Tibial nerve (tissue), 4 donors: ENCODE data around the gene TRABD2B.

ENCODE experiments used
- EP300 ChIP-seq, 2 donors: sonication (generic); formaldehyde crosslinking; IDR thresholded peaks; one replicate each; pipeline ENCODE4 v1.6.1; 2017; ENCODE audit warnings: antibody characterized with exemption in 2 of 2, mild to moderate bottlenecking in 1 of 2
- POLR2A ChIP-seq, 2 donors: fragments of 450-650 bp; IDR thresholded peaks; one replicate each; pipeline ENCODE4 v1.6.1; 2017; ENCODE audit warnings: antibody characterized with exemption in 2 of 2, mild to moderate bottlenecking in 2 of 2, moderate library complexity in 2 of 2
- TF ChIP-seq, protein P1 (sequence below), 5 experiments: fragments of 200-600 bp in 3 of 5; fragments of 450-650 bp in 2 of 5; sonication (generic) in 3 of 5; IDR thresholded peaks; one replicate each; pipeline ENCODE4 v1.5.1; 2016 to 2019; ENCODE audit warnings: antibody characterized with exemption in 5 of 5, mild to moderate bottlenecking in 3 of 5, moderate library complexity in 2 of 5

DNA sequence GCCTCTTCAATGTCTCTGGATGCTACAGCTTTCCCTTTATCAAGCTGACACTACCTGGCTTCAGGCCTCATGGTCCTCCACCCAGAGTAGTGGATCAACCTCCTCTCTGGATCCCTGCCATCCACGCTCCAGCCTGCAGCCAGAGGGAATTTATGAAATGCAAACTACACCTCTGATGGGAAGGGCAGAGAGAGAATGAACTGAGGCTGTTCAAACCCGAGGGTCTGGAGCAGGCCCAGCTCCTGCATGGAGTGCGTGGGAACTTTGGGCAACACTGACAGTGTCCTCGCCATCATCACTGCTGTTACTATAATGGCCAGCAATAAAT lies 157.8 kb downstream of the TRABD2B start:
- TF ChIP-seq, protein P1, sequence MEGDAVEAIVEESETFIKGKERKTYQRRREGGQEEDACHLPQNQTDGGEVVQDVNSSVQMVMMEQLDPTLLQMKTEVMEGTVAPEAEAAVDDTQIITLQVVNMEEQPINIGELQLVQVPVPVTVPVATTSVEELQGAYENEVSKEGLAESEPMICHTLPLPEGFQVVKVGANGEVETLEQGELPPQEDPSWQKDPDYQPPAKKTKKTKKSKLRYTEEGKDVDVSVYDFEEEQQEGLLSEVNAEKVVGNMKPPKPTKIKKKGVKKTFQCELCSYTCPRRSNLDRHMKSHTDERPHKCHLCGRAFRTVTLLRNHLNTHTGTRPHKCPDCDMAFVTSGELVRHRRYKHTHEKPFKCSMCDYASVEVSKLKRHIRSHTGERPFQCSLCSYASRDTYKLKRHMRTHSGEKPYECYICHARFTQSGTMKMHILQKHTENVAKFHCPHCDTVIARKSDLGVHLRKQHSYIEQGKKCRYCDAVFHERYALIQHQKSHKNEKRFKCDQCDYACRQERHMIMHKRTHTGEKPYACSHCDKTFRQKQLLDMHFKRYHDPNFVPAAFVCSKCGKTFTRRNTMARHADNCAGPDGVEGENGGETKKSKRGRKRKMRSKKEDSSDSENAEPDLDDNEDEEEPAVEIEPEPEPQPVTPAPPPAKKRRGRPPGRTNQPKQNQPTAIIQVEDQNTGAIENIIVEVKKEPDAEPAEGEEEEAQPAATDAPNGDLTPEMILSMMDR (IDR thresholded peaks at IDR 0.05): no peak
- TF ChIP-seq POLR2A (IDR thresholded peaks at IDR 0.05) (no peak), EP300 (IDR thresholded peaks at IDR 0.05) (no peak)
